Activated naive CD4-positive, alpha-beta T cell treated with anti-CD3 and anti-CD28 coated beads, Interleukin-2, amount 50 U/mL, for 72 hours (primary cell): Measurements from ENCODE around the gene ACIN1. TPM values are rescaled to one million over a fixed set of nuclear protein-coding genes. Genes with fewer than 3 reads are reported as not detected.

Experiments
- total RNA-seq, 2 donors: library from RNA; stranded (reverse); gene quantifications; one replicate each; pipeline ENCODE4 v1.2.3, GENCODE V29; 2022

Gene ACIN1
- total RNA-seq, 2 donors from 2014 or later, result 187 to 191 TPM

Other genes starting within 250 kb of the ACIN1 start
- 10 to 100 TPM; 48.9 to 67.6 TPM for gene LRP10, start 223.4 kb downstream of the ACIN1 start, total RNA-seq
- gene REM2, start 211.9 kb downstream of the ACIN1 start, total RNA-seq, result 1 to 10 TPM in 1 of 2 donors, under 1 TPM in 1; 0.93 to 1.1 TPM
- 10 to 100 TPM; 63.5 to 97.7 TPM for gene RBM23, start 176.0 kb downstream of the ACIN1 start, total RNA-seq
- gene PRMT5, start 165.8 kb downstream of the ACIN1 start, total RNA-seq, result 100 to 1,000 TPM in 1 of 2 donors, 10 to 100 TPM in 1; 47.1 to 120 TPM
- 10 to 100 TPM; 82.2 to 93.3 TPM for gene HAUS4, start 138.0 kb downstream of the ACIN1 start, total RNA-seq
- 1 to 10 TPM; 1.5 to 3.8 TPM for gene AJUBA, start 112.6 kb downstream of the ACIN1 start, total RNA-seq
- gene C14orf93, start 85.0 kb downstream of the ACIN1 start, total RNA-seq, result 10 to 100 TPM; 10.9 to 12.6 TPM
- gene PSMB5, start 60.2 kb downstream of the ACIN1 start, total RNA-seq, result 100 to 1,000 TPM; 137 to 180 TPM
- gene PSMB11, start 52.9 kb downstream of the ACIN1 start, total RNA-seq, result not detected
- 1 to 10 TPM; 1.1 to 1.4 TPM for gene CDH24, start 37.6 kb downstream of the ACIN1 start, total RNA-seq
- gene C14orf119, start 369 bp upstream of the ACIN1 start, total RNA-seq, result 10 to 100 TPM; 36.5 to 49.1 TPM
- not detected for gene CIROP, start 9.9 kb upstream of the ACIN1 start, total RNA-seq
- gene CEBPE, start 24.1 kb upstream of the ACIN1 start, total RNA-seq, result under 1 TPM; 0.34 to 0.41 TPM
- 1 to 10 TPM; 1.2 to 1.9 TPM for gene SLC7A8, start 88.5 kb upstream of the ACIN1 start, total RNA-seq
- not detected for gene RNF212B, start 142.8 kb upstream of the ACIN1 start, total RNA-seq
- gene HOMEZ, start 191.0 kb upstream of the ACIN1 start, total RNA-seq, result 10 to 100 TPM in 1 of 2 donors, 1 to 10 TPM in 1; 6.4 to 15.1 TPM
- gene PPP1R3E, start 207.7 kb upstream of the ACIN1 start, total RNA-seq, result 10 to 100 TPM; 26.6 to 49.8 TPM
- gene BCL2L2, start 211.7 kb upstream of the ACIN1 start, total RNA-seq, result 1 to 10 TPM; 1.7 to 2.3 TPM
- gene PABPN1, start 226.3 kb upstream of the ACIN1 start, total RNA-seq, result 100 to 1,000 TPM; 232 to 242 TPM